ENCODE results near the gene RER1. TPM values are rescaled to one million over a fixed set of nuclear protein-coding genes. Genes with fewer than 3 reads are reported as not detected.

The RER1 gene
- total RNA-seq, 1 donor from 2014 or later, result 147 TPM

GRCh38 chr1:2451741-2452140, 60.1 kb downstream of the RER1 start:
- H3K4me3 Mint-ChIP-seq (ENCODE audit: unreplicated experiment), result no peak overlapping the region
- no peak for DNase-seq (ENCODE audit: extremely low spot score, unreplicated experiment)
- no peaks in the 10 kb centered on the region for H3K9me3 Mint-ChIP-seq (ENCODE audit: unreplicated experiment)
- no peaks in the 10 kb centered on the region for H3K27me3 Mint-ChIP-seq (ENCODE audit: unreplicated experiment)
- H3K4me1 Mint-ChIP-seq (ENCODE audit: unreplicated experiment), result peaks cover 57% of the 10 kb centered on the region
- H3K27ac Mint-ChIP-seq (ENCODE audit: unreplicated experiment), result peak overlapping the region; percentile 54
- no peaks in the 10 kb centered on the region for H3K36me3 Mint-ChIP-seq (ENCODE audit: unreplicated experiment)
- no peak for TF ChIP-seq CTCF (IDR thresholded peaks at IDR 0.05)

- DNase-seq (ENCODE audit: extremely low spot score, unreplicated experiment), result no peak
- Mint-ChIP-seq H3K36me3 (ENCODE audit: unreplicated experiment) (no peaks in the 10 kb centered on the region), H3K27ac (ENCODE audit: unreplicated experiment) (peak overlapping the region; percentile 76), H3K27me3 (ENCODE audit: unreplicated experiment) (no peaks in the 10 kb centered on the region), H3K4me3 (ENCODE audit: unreplicated experiment) (no peak overlapping the region), H3K9me3 (ENCODE audit: unreplicated experiment) (no peaks in the 10 kb centered on the region), H3K4me1 (ENCODE audit: unreplicated experiment) (peaks cover 51% of the 10 kb centered on the region)
- TF ChIP-seq CTCF (IDR thresholded peaks at IDR 0.05), result no peak
Observed at GRCh38 chr1:2452201-2452931, 60.7 kb downstream of the RER1 start.

GRCh38 chr1:2452932-2453315, 61.3 kb downstream of the RER1 start:
- no peak overlapping the region for H3K4me3 Mint-ChIP-seq (ENCODE audit: unreplicated experiment)
- TF ChIP-seq CTCF (IDR thresholded peaks at IDR 0.05), result no peak
- H3K27ac Mint-ChIP-seq (ENCODE audit: unreplicated experiment), result peak overlapping the region; percentile 76
- H3K4me1 Mint-ChIP-seq (ENCODE audit: unreplicated experiment), result peaks cover 46% of the 10 kb centered on the region
- H3K36me3 Mint-ChIP-seq (ENCODE audit: unreplicated experiment), result no peaks in the 10 kb centered on the region
- H3K27me3 Mint-ChIP-seq (ENCODE audit: unreplicated experiment), result no peaks in the 10 kb centered on the region
- DNase-seq (ENCODE audit: extremely low spot score, unreplicated experiment), result no peak
- H3K9me3 Mint-ChIP-seq (ENCODE audit: unreplicated experiment), result no peaks in the 10 kb centered on the region

GRCh38 chr1:2454227-2454626, 62.6 kb downstream of the RER1 start:
- H3K27me3 Mint-ChIP-seq (ENCODE audit: unreplicated experiment), result no peaks in the 10 kb centered on the region
- H3K27ac Mint-ChIP-seq (ENCODE audit: unreplicated experiment), result no peak overlapping the region
- H3K36me3 Mint-ChIP-seq (ENCODE audit: unreplicated experiment), result no peaks in the 10 kb centered on the region
- H3K4me3 Mint-ChIP-seq (ENCODE audit: unreplicated experiment), result no peak overlapping the region
- TF ChIP-seq CTCF (IDR thresholded peaks at IDR 0.05), result no peak
- no peaks in the 10 kb centered on the region for H3K9me3 Mint-ChIP-seq (ENCODE audit: unreplicated experiment)
- H3K4me1 Mint-ChIP-seq (ENCODE audit: unreplicated experiment), result peaks cover 40% of the 10 kb centered on the region
- no peak for DNase-seq (ENCODE audit: extremely low spot score, unreplicated experiment)

Other genes with a start within 250 kb of the RER1 start
- 85.1 and 90.4 TPM in 2 replicates for gene FAAP20, start 197.1 kb upstream of the RER1 start, total RNA-seq
- 131 and 132 TPM in 2 replicates for gene SKI, start 163.5 kb upstream of the RER1 start, total RNA-seq
- gene MORN1, start 287 bp upstream of the RER1 start, total RNA-seq, result 10.9 and 12.7 TPM in 2 replicates
- gene PEX10, start 20.7 kb downstream of the RER1 start, total RNA-seq, result 23.1 and 25.6 TPM in 2 replicates
- gene PLCH2, start 84.4 kb downstream of the RER1 start, total RNA-seq, result 11.7 and 12.6 TPM in 2 replicates
- gene PANK4, start 134.8 kb downstream of the RER1 start, total RNA-seq, result 34.1 and 34.4 TPM in 2 replicates
- 0.29 TPM in 1 of 2 replicates, not detected in the other for gene HES5, start 138.4 kb downstream of the RER1 start, total RNA-seq
- 6.5 TPM in 2 replicates for gene TNFRSF14, start 164.5 kb downstream of the RER1 start, total RNA-seq
- gene PRXL2B, start 194.9 kb downstream of the RER1 start, total RNA-seq, result 24.0 and 24.8 TPM in 2 replicates
- not detected in 2 replicates for gene MMEL1, start 241.2 kb downstream of the RER1 start, total RNA-seq

Data from osteocyte (in vitro differentiated cells).